Calu3 (cell line): ENCODE results near the gene FAM120B. TPM values are rescaled to one million over a fixed set of nuclear protein-coding genes. Genes with fewer than 3 reads are reported as not detected.
A peak's percentile ranks its signal among the peaks of the same experiment; 100 is the strongest.

Source experiments
- BruUV-seq: library from RNA; stranded (reverse); fragments of 400-500 nt; replicated peaks from 2 replicates; lab custom pipeline; 2021; lab: Mats Ljungman, UMichigan
- CTCF ChIA-PET: fragments of 300-600 bp; sonication (Branson Sonifier 250); formaldehyde crosslinking; loops from one replicate; lab custom pipeline; 2022; ENCODE audit warnings: antibody characterized with exemption; lab: Charles Lee
- DNase-seq: peaks from one replicate; pipeline ENCODE4 v3.0.0; 2022
- H3K27ac Mint-ChIP-seq: one replicate; pipeline ENCODE4 v1.8.0; 2022; ENCODE audit warnings: mixed read lengths; ENCODE audit not compliant: unreplicated experiment
- H3K27me3 Mint-ChIP-seq: one replicate; pipeline ENCODE4 v1.8.0; 2022; ENCODE audit warnings: mixed read lengths; ENCODE audit not compliant: unreplicated experiment
- H3K36me3 Mint-ChIP-seq: one replicate; pipeline ENCODE4 v1.8.0; 2022; ENCODE audit warnings: mild to moderate bottlenecking, moderate library complexity, mixed read lengths; ENCODE audit not compliant: insufficient read depth, unreplicated experiment
- H3K4me1 Mint-ChIP-seq: one replicate; pipeline ENCODE4 v1.8.0; 2022; ENCODE audit warnings: mild to moderate bottlenecking, low read depth, mixed read lengths; ENCODE audit not compliant: unreplicated experiment
- H3K4me3 Mint-ChIP-seq: one replicate; pipeline ENCODE4 v1.8.0; 2022; ENCODE audit warnings: mild to moderate bottlenecking, low read depth, moderate library complexity, mixed read lengths; ENCODE audit not compliant: unreplicated experiment
- H3K9me3 Mint-ChIP-seq: one replicate; pipeline ENCODE4 v1.8.0; 2022; ENCODE audit warnings: low read depth, mixed read lengths; ENCODE audit not compliant: unreplicated experiment
- intact Hi-C: fragments of 100-400 bp; cut with micrococcal nuclease; formaldehyde crosslinking; loops from one replicate; pipeline ENCODE4 v1.10.0; 2022; ENCODE audit not compliant: unreplicated experiment
- total RNA-seq: library from RNA; stranded (reverse); gene quantifications from 2 replicates; pipeline ENCODE4 v1.2.3, GENCODE V29; 2022
- TF ChIP-seq, protein P1 (sequence below): fragments of 200-600 bp; IDR thresholded peaks from one replicate; pipeline ENCODE4 v1.8.0; 2022; ENCODE audit warnings: antibody characterized with exemption; ENCODE audit not compliant: unreplicated experiment

FAM120B gene
- total RNA-seq, 1 experiment from 2014 or later, result 13.2 TPM

DNA sequence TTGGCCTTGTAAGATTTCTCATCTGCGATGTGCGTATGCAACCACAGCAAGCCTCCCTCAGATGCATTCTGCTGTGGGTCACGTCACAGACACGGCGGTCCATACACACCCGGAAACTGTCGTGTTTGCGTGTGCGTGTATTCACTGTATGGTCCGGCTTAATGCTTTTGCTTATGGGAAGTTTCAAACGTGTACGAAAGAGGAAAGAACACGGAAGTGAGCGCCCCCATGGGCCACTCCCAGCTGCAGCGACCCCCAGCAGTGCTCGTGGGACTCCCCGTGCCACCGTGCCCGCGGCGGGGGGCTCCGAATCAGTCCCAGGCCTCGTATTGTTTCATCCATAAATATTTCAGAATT is 25.9 kb upstream of the FAM120B start:
- CTCF ChIA-PET, result interaction anchor here (1.6 kb wide), 1 partner anchor 449 kb away, joined by 3 read pairs; no protein-coding TSS in a partner anchor
- Mint-ChIP-seq H3K9me3 (no peaks in the 10 kb centered on the region), H3K36me3 (no peaks in the 10 kb centered on the region), H3K4me1 (peaks cover 12% of the 10 kb centered on the region), H3K4me3 (peak overlapping the region; percentile 68), H3K27ac (no peak overlapping the region), H3K27me3 (peaks cover 24% of the 10 kb centered on the region)
- intact Hi-C loops, result no loop called here
- no peak for DNase-seq
- BruUV-seq, result no TSS peak
- TF ChIP-seq, protein P1, sequence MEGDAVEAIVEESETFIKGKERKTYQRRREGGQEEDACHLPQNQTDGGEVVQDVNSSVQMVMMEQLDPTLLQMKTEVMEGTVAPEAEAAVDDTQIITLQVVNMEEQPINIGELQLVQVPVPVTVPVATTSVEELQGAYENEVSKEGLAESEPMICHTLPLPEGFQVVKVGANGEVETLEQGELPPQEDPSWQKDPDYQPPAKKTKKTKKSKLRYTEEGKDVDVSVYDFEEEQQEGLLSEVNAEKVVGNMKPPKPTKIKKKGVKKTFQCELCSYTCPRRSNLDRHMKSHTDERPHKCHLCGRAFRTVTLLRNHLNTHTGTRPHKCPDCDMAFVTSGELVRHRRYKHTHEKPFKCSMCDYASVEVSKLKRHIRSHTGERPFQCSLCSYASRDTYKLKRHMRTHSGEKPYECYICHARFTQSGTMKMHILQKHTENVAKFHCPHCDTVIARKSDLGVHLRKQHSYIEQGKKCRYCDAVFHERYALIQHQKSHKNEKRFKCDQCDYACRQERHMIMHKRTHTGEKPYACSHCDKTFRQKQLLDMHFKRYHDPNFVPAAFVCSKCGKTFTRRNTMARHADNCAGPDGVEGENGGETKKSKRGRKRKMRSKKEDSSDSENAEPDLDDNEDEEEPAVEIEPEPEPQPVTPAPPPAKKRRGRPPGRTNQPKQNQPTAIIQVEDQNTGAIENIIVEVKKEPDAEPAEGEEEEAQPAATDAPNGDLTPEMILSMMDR, result no peak

DNA sequence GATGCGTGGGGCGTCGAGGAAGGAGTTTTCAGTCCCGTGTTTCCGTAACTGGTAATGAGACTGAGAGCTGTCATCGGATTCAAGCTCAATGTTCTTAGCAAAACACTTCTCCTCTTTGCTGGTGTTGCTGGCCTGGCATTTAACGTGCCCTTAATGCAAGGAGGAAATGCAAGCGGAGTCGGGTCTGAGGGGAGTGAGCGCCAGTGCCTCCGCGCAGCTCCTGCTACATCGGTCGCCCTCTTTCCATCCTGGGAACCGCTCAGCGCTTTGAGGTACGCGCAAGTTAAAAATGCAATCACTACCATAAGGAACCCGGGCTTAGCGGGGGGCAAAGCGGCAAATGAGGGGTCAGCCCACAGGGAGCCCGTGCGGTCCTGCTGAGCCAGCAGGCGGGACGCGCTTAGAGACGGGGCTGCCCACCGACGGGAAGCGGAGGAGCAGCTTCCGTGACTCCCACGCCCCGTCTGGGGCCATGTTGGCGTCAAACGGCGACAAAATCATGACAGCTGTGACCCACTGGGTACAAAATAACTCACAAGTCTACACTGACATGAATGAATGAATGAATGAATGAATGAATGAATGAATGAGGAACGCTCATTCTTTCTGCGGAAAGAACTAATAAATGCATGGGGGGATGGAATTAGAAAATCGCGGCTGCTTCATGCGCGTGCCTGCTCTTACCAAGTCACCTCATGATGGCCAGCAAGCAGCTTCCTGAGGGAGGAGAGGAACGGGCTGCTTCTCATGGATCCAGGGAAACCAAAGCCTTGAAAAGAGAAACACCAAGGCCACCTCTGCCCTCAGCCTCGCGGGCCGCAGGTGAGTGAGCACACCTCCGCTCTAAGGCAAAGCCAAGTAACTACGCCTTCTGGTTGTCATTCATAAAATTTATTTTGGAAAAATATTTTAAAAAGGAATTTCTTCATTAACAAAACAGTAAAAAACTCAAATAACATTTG is 24.9 kb upstream of the FAM120B start:
- intact Hi-C loops, result no loop called here
- Mint-ChIP-seq H3K4me1 (peaks cover 12% of the 10 kb centered on the region), H3K27me3 (peaks cover 27% of the 10 kb centered on the region), H3K36me3 (no peaks in the 10 kb centered on the region), H3K27ac (no peak overlapping the region), H3K9me3 (no peaks in the 10 kb centered on the region), H3K4me3 (no peak overlapping the region)
- TF ChIP-seq, protein P1, result no peak
- no TSS peak for BruUV-seq
- CTCF ChIA-PET, result interaction anchor here (1.6 kb wide), 1 partner anchor 450 kb away, joined by 3 read pairs; no protein-coding TSS in a partner anchor
- no peak for DNase-seq

DNA sequence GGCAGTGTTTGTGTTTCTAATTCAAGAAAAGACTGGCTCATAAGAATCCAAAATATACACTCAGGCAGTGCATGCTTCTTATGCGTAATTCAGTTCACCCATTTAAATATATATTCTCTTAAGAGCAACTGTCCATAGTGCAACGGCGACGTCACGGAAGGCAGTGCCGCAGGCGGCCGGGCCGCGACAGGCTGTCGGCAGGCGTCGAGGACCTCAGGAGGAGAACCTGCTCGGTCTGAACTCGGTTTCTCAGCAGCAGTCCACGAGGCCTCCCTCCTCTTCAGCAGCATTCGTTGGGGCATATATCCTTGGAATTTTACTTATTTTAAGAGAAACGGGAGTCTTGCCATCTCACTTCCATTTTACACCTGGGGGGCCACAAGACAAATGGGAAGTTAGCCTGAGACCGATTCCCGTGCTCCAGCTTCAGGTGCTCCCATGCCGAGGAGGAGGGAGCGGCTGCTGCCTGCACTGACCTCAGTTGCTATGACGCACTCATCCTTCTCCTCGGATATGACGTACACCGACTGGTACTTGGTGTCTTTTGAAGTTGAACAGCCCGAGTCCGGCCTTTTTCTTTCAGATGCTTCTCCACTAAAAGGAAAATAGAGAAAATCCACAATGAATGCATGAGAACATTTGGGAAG is 23.9 kb upstream of the FAM120B start:
- DNase-seq, result no peak
- TF ChIP-seq, protein P1, result no peak
- intact Hi-C loops, result no loop called here
- Mint-ChIP-seq H3K9me3 (no peaks in the 10 kb centered on the region), H3K36me3 (no peaks in the 10 kb centered on the region), H3K4me3 (no peak overlapping the region), H3K4me1 (peaks cover 12% of the 10 kb centered on the region), H3K27me3 (peaks cover 38% of the 10 kb centered on the region), H3K27ac (no peak overlapping the region)
- CTCF ChIA-PET, result no interaction called here
- BruUV-seq, result no TSS peak

DNA sequence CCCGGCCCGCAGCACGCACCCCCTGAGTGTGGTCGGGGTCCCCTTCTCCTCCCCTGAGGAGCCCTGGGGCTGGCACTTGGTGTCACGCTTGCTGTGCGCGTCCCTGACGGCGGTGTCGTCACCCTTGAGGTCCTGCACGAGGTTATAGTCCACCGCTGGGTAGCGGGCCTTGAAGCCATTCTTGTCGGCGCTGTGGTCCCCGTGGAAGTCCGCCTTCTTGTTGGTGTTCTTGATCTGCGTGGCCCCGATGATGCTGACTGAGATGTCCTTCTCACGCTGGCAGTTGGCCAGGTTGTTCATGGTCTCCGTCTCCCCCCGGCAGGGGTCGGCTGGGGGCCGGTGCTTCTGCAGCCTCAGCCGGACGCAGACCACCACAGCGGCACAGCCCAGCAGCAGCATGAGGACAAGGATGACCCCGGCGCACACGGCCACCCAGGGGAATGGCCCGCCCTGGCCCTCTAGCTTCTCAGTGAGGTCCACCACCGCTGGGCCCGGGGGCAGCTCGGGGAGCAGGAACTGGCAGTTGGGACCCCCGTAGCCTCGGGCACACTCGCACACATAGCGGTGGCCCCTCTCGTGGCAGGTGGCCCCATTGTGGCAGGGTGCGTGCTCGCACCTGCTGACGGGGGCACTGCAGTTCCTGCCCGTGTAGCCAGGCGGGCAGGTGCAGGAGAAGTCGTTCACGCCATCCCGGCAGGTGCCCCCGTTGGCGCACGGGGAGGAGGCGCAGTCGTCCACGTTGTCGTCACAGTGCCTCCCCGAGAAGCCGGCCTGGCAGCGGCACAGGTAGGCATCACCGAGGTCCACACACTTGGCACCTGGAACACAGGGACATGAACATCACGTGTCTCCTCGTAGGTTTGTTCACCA is 23.1 kb upstream of the FAM120B start:
- no TSS peak for BruUV-seq
- DNase-seq, result no peak
- H3K4me1 Mint-ChIP-seq, result peaks cover 13% of the 10 kb centered on the region
- H3K27me3 Mint-ChIP-seq, result peaks cover 46% of the 10 kb centered on the region
- no peaks in the 10 kb centered on the region for H3K9me3 Mint-ChIP-seq
- intact Hi-C loops, result no loop called here
- no peak overlapping the region for H3K4me3 Mint-ChIP-seq
- CTCF ChIA-PET, result no interaction called here
- TF ChIP-seq, protein P1, result no peak
- H3K36me3 Mint-ChIP-seq, result no peaks in the 10 kb centered on the region
- no peak overlapping the region for H3K27ac Mint-ChIP-seq
